ENCODE measurements around the gene ZDHHC22.
"Not testable (repeated sequence)": the region's sequence is repeated elsewhere in the genome, so short reads cannot be mapped to it uniquely, and the experiment has no call there.

ZDHHC22 gene

GRCh38 chr14:77141214-77142004 lies at the start of gene ZDHHC22:
ZDHHC22 (minus strand) TSS chr14:77141791; CDS start chr14:77139738, 2,053 bp downstream.
- peak in 1 of 2 experiments; percentile 26 for DNase-seq

DNA sequence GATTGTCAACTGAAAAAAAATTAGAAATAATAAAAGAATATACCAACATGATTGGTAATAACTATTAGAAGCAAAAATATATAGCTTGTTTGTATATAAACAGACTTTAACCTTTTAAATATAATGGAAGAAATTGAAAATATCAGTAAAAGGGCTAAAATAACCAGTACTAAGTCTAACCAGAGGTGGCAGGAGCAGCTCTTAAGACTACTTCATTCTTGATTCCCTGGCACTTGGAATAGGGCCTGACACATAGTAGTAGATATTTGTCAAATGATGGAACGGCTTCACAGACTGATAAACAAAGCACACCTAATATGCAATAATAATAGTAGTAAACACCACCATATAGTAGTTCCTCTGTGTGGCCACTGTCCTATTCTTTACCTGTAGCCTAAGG lies 49.4 kb upstream of the ZDHHC22 start:
- no peak for DNase-seq

DNA sequence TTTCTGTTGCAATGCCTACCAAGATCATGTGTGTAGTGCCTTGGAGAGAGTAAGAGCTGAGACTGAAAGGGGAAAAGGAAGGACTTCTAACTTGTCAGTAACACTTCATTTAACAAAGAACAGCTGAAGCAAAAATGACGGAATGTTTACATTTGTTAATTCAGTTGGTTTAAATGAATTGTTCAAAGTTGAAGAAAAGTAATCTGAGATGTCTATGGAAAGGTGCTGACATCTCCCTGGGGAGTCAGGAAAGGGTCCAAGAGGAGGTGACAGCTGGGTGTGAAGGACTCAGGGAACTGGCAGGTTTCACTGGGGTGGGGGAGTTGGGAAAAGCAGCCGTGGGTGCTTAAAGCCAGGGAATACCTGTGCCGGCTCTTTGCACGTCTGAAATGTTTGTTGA lies 47.9 kb upstream of the ZDHHC22 start:
- DNase-seq, result no peak

DNA sequence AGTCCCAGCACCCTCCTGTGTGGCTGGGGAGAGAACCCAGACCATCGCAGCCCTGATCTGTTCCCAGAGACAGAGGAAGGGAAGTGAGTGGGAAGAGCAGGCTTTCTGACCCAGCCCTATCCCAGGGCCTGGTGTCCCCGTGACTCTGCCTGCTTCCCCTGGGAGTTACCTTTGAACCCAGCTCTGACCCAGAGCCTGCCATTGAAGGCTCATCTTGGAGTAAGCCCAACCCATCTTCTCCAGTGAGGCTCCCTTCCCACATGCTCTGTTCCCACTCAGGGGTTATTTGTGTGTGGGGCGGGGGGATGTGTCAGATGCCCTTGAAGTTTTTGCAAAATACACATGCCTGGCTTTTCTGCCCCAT lies 46.0 kb upstream of the ZDHHC22 start:
- no peak for DNase-seq

GRCh38 chr14:77186911-77187648 lies 45.5 kb upstream of the ZDHHC22 start:
- no peak for DNase-seq

GRCh38 chr14:77185093-77185465 lies 43.5 kb upstream of the ZDHHC22 start:
- no peak for DNase-seq

GRCh38 chr14:77184396-77185092 lies 43.0 kb upstream of the ZDHHC22 start:
- no peak for DNase-seq

GRCh38 chr14:77183896-77184295 lies 42.3 kb upstream of the ZDHHC22 start:
- DNase-seq, result no peak

DNA sequence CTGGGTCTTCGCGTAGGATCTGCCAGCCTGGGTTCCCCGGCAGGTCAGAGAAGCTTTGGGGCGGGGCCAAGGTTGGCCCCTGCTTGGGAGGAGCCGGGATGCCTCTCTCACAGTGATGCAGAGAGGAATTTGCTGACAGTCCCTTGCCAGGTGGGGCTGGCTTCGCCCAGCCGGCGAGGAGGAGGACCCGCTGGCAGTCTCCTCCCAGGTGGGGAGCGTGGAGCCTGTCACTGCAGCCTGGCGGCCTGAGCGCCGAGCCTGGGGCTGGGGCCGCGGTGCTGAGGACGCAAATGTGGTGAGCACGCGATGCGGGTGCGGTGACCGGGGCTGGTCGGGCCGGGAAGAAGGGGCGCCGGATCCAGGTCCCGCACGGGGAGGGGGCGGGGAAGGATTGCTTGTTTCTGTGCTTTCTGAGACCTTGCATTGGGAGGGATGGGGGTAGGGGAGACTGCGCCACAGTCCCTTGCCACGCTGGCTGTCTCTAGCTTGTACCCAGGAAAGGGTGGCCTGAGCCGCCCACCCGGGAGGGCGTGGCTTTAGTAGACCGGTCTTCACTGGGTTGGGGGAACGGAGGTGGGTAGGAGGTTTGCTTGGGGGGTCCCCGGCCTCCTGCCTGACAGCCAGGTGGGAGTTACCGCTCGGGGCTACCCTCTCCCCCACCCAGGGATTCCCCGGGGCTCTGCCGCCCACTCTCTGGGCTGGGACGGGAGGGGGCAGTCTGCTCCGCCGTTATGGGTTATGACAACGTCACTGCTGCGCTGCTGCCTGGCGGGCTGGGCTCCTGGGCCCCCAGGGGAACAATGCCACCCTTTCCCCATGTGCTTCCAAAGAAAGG lies 40.2 kb upstream of the ZDHHC22 start, which contains the start of gene TMEM63C:
TSS of gene TMEM63C (plus strand) at position 196 of the 835 bp plus-strand sequence. CDS start 37,016 bp downstream, outside the sequence.
- peak; percentile 61 to 70 for DNase-seq

DNA sequence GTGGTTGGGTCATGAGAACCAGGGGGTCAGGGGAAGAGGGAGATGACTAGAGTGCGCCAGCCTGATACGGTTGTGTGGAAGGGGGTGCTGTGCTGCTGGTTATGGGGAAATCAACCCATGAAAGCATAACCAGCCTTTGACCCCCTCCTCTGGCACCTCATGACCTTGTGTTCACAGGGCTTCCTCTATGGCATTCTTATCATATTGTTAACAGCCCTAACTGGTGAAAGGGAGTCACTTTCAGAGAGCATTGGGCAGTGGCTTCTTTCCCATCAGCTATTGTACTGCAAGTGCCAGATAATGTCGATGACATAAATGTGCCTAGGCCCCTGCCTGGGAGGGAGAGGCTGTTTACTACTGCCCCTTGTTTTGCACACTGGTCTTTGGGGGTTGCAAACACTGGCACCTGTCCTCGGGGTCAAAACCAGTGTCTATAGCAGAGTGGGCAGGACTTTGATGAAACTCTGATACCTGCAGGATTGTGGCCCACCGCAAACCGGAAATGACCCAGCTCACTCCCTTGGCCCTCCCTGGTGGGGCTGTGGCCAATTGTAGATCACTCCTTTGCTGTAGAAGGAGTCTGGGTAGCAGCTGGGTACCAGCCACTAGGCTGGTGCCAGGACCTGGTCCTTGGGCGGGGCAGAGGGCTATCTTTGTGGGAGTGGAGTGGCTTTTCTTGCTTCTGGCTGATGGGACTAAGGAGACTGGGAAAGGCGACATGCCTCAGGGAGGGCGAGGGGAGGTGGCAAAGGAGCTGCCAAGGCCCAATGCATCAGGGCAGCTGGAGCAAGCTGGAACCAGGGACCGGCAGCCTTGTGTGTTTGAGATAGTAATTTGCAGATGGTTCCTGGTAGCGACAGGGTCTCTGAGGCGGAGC lies 39.4 kb upstream of the ZDHHC22 start:
- DNase-seq, result no peak

GRCh38 chr14:77178656-77179055 lies 37.1 kb upstream of the ZDHHC22 start:
- DNase-seq, result no peak

GRCh38 chr14:77177702-77178101 lies 36.1 kb upstream of the ZDHHC22 start:
- no peak for DNase-seq

DNA sequence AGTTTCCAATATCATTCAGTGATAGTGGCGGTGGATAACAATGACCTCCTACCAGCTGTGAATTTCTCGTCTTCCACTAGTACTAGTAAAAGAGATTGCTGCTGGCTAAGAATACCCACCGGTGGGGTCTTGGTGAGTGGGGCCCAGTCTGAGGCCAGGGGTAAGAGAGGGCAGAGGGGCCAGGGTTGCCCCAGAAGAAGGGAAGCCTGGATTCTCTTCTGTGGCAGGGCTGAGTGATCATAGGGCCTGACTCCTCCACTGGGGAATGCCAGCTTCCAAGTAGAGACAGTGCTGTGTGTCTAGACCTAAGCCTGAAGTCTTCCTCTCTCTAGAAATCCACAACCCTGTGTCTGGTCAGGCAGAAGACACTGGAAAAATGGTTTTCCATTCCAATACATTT lies 34.3 kb upstream of the ZDHHC22 start:
- no peak for DNase-seq

DNA sequence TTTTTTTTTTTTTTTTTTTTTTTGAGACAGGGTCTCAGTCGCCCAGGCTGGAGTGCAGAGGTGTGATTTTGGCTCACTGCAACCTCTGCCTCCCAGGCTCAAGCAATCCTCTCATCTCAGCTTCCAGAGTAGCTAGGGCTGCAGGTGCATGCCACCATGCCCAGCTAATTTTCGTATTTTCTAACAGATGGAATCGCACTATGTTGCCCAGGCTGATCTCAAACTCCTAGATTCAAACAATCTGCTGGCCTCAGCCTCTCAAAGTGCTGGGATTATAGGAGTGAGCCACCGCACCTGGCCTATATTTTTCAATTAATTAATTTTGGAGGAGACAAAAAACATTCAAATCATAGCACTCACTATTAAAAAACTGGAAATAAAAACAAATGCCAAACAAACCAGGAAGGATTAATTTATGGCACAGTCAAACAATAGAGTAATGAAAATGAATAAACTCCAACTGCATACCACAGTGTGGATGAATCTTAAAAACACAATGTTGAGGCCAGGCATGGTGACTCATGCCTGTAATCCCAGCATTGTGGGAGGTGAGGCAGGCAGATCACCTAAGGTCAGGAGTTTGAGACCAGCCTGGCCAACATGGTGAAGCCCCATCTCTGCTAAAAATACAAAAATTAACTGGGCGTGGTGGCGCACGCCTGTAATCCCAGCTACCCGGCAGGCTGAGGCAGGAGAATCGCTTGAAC lies 32.5 kb upstream of the ZDHHC22 start:
- DNase-seq, result not testable (repeated sequence)

DNA sequence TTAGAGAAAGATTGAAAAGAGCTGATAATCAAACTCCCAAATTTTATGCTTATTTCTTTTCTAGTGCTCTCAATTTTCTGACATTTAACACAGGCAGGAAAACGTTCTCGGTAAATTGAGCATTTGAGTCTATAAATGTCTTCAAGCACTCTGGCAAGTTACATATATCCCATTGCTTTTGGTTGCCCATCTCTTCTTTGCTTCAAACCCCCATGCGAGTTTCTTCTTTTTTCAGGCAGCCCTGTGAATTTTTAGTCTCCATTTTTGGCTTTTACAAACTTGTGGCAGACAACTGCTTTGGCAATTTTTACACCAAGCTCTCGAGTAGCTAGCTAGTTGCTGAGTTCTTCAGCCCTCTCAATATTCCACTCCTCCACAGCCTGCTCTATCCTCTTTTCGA lies 31.3 kb upstream of the ZDHHC22 start:
- DNase-seq, result no peak

- no peak for DNase-seq
Measured at GRCh38 chr14:77170045-77170444, 28.5 kb upstream of the ZDHHC22 start.

DNA sequence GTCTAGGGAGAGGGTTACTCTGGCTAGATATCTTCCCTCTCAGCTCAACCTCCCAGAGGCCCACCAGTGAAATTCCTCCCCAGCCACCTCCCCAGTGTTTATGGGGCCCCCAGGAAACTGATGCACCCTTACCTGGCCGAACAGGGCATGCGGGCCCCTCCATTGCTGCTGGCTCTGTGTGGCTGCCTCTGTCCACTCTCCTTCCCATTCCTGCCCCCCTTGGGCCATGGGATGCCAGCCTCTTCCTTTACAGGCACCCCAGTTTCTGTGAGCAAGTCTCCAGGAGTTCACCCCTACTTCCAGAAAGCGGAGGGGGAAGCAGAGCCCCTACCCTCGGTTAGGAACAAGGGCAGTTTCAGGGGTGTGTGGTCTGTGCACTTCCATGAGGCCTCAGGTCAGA lies 19.4 kb upstream of the ZDHHC22 start:
- DNase-seq, result no peak

- DNase-seq, result no peak
Measured at GRCh38 chr14:77158882-77159255, 17.3 kb upstream of the ZDHHC22 start.

- DNase-seq, result no peak
Measured at GRCh38 chr14:77158175-77158881, 16.7 kb upstream of the ZDHHC22 start.

GRCh38 chr14:77157740-77158139 lies 16.1 kb upstream of the ZDHHC22 start:
- DNase-seq, result no peak

All from NCI-H1930 (cell line).